DMS79 (cell line): Measurements from ENCODE around the gene HPSE2.

Experiments used
- DNase-seq: peaks from one replicate; lab custom pipeline; 2025; lab: John Stamatoyannopoulos, UW

The HPSE2 gene

DNA sequence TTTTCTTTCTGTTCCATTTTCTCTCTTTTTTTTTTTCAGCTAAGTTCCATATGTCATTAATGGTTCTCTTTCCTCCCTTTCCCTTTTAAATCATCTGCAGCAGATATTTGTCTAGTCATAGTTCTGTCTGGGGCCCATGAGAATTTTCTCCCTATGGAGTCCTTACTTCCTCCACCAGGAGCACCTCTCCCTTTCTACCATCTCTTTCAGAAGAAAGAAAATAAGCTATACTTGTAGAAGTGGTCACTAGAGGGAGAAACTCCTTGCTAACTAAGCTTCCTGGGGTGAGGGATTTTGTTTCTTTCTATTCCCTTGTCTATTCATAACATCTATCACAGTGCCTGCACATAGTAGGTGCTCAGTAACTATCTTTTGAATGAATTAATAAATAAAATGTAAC is 558.8 kb downstream of the HPSE2 start:
- DNase-seq: no peak

DNA sequence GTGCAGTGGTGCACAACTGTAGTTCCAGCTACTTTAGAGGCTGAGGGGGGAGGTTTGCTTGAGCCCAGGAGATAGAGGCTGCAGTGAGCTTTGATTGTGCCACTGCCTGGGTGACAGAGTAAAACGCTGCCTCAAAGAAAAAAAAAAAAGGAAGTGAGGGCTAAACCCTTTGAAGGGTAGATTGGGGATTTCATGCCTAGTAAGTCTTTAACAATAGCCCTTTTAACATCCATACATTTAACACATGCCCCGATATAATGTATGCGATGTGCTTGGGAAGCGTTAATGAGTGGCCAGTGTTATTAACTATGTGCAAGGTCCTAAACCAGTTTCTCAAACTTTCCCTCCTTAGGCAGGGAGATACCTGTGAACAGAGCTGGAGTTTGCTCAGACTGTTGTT is 559.8 kb downstream of the HPSE2 start:
- DNase-seq: no peak

DNA sequence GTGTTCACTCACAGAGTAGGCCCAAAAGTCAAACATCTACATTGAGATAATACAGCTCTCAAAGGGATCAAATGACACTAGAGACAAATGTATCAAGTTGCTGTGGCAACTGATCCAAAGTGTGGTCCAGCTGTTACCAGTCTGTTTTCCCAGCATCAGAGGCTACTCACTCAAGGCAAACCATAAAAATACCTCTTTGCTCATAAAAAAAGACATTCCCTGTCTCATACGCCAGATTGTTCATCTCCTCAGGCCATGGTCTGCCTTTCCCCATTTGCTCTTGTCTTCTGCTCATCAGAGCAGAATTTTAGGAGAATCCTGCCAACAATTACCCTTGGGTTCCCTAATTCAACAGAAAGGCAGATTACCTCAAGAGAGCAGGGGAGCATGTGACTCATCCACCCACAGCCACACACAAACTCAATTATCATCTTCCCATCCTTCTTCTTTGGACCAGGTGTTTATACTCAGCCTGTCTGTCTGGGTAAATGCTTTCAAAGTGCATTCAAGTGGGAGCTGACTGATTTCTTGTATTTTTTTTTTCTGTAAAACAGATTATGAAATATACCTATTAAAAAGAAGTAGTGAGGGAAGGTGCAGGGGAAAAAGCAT is 562.4 kb downstream of the HPSE2 start:
- DNase-seq: no peak

DNA sequence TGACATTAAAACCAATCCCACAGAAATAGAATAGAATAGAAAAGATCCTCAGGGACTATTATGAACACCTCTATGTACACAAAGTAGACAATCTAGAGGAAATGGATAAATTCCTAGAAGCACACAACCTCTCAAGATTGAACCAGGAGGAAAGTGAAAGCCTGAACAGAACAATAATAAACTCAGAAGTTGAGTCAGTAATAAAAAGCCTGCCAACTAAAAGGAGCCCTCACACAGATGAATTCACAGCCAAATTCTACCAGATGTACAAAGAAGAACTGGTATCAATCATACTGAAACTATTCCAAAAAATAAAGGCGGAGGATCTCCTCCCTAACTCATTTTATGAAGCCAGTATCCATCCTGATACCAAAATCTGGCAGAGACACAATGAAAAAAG is 568.6 kb downstream of the HPSE2 start:
- no peak for DNase-seq

GRCh38 chr10:98666276-98666675 is 569.4 kb downstream of the HPSE2 start:
- DNase-seq: no peak

GRCh38 chr10:98664329-98665042 is 571.2 kb downstream of the HPSE2 start:
- DNase-seq: no peak

DNA sequence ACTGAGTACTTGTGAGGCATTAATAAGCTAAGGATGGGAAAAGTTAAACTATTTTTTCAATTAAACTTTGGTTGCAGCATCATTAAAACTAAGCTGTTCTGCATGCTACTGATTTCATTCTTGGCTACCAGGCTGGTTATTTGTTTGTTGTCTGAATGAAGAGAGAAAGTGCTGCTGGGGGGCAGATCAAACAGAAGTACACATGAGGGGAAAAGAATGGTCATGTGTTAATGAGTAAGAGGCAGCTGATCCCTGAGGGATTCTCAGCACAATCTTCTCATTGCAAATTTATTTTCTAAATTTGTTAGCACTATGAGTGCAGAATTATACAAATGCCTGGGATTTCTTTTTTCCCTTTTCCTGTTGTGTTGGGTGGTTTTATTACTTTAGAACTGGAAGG is 575.7 kb downstream of the HPSE2 start:
- DNase-seq: no peak

- DNase-seq: no peak
Measured at GRCh38 chr10:98655492-98655891, 580.2 kb downstream of the HPSE2 start.

GRCh38 chr10:98649170-98649569 is 586.5 kb downstream of the HPSE2 start:
- DNase-seq: no peak

DNA sequence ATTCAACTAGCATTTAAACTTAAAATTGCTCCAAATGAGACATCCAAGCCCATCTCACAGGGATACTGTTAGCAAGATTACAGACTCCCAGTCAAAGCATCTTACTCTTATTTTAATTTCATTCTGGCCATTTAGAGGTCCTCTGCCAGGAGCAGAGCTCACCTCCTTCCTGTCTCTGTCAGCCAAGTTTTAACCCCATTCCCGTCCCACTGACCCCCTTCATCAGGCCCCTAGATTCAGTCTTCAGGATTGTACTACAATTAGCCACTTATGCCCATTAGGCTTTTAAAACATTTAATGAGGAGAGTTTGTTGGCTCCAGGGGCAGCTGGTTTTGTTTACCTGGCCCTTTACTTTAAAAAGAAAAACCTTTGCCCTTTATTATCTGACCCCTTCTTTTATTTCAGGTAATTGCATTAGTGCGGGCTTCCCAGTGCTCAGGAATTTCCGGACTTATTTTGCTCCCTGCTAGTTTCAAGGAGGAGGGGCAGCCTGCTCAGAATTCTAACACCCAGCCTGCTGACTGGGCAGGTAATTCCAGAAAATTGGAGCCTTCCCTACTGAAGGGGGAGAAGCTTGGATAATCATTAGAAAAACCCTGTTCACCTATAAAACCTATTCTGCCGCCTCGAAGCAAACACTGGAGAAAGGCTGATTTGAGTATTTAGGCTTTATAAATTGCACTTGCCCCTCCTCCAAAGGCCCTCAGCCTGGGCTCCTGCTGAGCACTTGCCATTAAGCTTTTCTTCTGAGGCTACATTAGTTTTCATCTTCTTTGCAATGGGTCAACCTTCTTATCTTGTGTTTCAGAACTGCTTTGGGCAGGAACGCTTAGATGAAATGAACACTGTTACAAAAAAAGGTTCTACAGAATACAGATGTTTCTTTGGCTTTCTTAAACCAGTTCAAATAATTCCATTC is 588.4 kb downstream of the HPSE2 start:
- DNase-seq: no peak

GRCh38 chr10:98644466-98644865 is 591.2 kb downstream of the HPSE2 start:
- no peak for DNase-seq

DNA sequence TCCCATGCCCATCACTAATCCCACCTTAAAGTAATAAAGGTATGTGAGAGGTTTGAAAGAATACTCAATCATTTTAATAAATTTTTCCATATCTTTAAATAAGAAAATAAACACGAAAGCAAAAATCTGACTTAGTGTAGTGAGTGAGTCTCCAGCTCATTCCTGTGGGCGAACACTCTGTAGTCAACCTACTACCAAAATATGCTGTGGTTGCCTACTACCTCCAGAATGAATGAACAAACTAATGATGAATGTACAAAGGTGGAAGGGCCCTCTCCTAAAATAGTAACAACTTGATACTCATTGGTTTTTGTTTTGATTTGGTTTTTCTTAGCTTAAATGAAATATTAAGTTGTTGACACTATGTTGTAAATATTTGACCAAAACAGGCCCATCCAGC is 593.4 kb downstream of the HPSE2 start:
- DNase-seq: no peak

GRCh38 chr10:98638920-98639319 is 596.7 kb downstream of the HPSE2 start:
- no peak for DNase-seq

DNA sequence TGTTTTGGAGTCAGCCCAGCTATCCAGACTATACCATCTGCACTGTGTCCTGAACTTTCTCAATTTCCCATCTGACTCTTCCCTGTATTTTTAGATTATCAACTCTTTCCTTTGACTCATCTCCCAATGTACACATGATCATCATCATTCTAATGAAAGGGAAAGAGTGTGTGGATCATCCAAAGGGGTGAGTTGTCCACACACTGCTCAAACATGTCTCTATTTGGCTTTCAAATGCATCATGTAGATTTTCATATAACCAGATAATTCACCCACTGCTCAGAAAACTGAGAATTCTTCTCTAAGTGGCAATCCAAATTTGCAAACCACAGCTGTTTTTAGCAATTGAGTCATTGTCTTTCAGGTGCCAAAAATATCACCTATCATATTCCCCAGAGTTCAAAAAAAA is 598.7 kb downstream of the HPSE2 start:
- DNase-seq: no peak

DNA sequence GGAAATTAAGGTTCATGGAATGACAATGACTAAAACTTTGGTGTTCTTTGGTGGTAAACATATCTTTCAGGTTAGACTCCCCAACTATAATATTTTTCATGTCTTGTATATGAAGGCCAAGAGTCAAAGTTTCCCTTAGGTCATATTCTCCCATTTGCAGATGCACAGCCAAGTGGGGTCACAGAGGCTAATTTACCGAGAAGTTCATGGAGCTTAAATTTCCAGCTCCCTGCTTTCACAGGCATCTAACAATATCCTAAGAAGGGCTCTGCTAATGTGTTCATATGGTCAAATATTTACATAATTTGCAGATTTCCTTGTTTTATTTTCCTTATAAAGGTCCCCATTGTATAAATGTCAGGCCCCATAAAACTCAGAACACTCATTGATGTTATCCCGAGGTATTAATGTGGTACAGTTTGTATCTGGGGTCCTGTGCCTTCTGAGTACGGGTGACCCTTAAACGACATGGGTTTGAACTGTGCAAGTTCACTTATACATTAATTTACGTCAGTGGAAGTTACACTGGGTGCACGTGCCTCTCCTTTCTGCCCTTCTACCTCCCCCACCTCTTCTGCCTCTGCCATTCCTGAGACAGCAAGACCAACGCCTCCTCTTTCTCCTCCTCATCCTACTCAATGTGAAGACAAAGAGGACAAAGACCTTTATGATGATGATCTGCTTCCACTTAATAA is 603.0 kb downstream of the HPSE2 start:
- no peak for DNase-seq

DNA sequence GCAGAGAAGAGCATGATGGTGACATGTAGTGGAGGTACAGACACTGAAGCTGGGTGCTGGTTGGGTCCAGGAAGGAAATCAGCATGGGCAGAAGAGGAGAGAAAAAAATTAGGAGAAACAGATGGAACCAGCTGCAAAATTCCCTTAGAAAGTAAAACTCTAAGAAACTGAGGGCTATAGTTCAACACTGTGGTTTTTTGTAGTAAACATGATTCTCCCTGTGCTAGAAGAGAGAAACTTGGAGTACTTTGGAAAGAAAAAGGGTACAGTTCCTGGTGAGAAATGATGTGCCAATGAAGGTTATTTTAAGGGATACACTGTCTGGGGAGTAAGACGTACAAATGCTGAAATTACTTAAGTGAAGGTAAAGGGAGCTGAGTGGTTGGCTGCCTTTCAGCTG is 607.4 kb downstream of the HPSE2 start:
- no peak for DNase-seq

DNA sequence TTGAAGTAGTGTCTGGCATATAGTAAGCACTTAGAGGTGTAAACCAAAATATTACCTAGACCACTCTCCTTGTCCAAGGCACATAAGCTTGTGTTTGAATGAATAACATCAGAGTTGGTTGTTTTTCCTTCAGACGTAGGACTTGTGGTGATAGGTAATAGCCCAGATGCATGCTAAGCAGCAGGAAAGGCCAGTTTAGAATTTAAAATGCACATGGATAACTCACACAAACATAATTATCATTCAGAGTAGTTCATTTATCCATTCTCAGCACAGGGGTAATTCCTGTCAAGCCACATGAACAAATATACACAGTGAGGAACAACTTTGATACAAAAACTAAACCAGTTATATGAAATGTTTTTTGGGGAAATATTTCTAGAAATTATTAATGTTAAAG is 607.9 kb downstream of the HPSE2 start:
- DNase-seq: no peak

DNA sequence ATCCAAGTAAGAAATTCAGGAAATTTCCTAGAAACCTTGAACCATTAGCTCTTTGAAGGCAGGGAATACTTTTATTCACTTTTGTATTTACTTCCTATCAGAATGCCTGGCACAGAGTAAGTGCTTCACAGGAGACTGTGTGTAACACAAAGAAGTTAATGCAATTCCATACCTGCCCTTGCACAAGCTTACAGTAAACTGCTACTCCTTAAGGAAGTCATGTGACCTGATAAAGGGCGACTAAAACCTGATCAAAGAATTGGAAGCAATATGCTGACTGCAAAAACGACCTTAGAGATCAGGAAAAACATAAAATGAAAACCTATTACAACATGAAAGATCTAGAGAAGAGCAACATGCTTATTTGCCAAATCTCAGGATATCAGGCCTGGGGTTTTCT is 610.7 kb downstream of the HPSE2 start:
- no peak for DNase-seq

DNA sequence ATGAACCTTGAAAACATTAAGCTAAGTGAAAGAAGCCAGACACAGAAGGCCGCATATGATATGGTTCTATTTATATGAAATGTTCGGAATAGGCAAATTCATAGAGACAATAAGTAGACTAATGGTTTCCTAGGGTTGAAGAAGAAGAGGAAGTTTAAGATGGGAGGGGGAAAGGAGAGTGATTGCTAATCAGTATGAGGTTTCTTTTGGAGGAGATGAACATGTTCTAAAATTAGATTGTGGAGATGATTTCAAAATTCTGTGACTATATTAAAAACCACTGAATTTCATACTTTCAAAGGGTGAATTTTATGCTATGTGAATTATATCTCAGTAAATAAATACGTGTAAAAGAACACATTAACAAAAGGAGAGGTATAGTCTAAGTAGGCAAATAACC is 612.5 kb downstream of the HPSE2 start:
- DNase-seq: no peak

GRCh38 chr10:98621630-98622029 is 614.0 kb downstream of the HPSE2 start:
- DNase-seq: no peak

DNA sequence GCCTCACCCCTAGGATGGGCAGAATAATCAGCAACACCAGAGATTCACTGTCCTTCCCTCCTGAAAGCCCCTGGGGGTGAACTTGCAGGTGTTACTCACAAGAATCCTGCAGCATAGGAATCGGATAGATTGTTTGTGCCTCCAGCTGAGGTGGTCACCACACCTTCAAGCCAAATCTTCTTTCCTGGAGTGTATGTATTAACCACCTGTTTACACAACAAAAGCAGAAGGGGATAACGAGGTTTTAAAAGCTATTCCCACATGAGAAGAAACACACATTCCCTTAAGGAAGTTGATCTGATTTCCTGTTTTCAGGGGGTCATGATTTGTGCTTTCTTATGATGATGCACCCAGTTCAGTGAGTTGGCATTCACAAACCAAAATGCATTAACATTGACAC is 615.1 kb downstream of the HPSE2 start:
- DNase-seq: no peak

DNA sequence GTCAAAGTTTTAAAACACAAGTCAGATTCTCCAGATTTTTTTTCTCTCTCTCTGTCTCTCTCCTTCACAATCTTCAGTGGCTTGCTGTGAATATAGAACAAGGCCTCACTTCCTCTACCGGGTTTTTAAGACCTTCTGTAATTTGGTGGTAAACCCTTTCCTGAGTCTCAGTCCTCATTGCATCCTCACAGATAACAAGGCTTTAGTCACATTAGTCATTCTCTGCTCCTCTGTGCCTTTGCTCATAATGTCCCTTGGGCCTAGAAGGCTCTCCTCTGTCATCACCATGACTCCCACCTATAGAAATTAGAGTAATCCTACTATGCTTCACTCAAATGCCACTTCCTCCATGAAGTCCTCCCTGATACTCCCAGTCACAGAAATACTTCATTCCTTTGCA is 616.2 kb downstream of the HPSE2 start:
- DNase-seq: no peak
